Stimulated activated CD8-positive, alpha-beta memory T cell treated with anti-CD3 and anti-CD28 coated beads, Interleukin-4, amount 100 ng/mL, for 48 hours (primary cell): ENCODE results near the gene POLR2H.

ENCODE experiments used
- DNase-seq: peaks from one replicate; pipeline ENCODE4 v3.0.0-alpha.2; 2020

POLR2H gene

GRCh38 chr3:184353546-184353941, 8.0 kb upstream of the POLR2H start:
- DNase-seq = no peak

- peak; percentile 85 for DNase-seq
These were observed 7.3 kb upstream of the POLR2H start for GRCh38 chr3:184354121-184354728.

- DNase-seq = no peak
These were observed 6.8 kb upstream of the POLR2H start for GRCh38 chr3:184354754-184355153.

DNA sequence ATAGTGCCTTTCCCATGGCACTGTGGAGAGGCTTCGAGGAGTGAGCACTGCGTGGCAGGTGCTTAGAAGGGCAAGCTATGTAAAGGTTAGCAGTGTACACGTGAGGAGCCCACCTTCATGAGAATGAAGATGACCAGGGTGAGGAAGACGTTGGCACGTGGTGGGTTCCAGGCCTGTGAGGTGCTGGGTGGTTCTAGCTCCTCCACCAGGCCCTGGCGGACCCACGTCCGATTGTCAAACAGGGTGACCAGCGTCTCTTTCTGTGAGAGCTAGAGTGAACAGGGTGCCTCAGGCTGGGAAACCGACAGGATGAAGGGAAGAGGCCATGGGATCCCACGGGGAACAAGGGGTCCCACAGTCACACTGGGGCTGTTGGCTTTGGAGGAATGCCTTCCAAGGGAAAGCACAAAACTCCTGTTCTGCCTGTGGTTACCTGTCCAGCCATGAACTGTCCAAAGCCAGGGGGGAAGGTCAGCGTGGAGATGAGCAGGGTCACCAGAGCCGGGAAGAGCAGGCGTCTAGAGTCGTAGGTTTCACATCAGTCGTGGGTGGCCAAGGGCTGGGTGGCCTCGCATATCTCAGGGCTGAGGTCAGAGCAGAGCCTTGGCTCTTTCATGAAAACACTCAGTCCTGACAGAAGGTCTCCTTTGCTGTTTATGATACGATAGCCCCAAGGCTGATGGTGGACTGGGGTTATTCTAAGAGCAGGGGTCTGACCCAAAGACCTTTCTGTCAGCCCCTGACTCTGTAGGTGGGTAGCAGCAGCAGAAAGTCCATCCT, 6.1 kb upstream of the POLR2H start:
- DNase-seq = no peak

DNA sequence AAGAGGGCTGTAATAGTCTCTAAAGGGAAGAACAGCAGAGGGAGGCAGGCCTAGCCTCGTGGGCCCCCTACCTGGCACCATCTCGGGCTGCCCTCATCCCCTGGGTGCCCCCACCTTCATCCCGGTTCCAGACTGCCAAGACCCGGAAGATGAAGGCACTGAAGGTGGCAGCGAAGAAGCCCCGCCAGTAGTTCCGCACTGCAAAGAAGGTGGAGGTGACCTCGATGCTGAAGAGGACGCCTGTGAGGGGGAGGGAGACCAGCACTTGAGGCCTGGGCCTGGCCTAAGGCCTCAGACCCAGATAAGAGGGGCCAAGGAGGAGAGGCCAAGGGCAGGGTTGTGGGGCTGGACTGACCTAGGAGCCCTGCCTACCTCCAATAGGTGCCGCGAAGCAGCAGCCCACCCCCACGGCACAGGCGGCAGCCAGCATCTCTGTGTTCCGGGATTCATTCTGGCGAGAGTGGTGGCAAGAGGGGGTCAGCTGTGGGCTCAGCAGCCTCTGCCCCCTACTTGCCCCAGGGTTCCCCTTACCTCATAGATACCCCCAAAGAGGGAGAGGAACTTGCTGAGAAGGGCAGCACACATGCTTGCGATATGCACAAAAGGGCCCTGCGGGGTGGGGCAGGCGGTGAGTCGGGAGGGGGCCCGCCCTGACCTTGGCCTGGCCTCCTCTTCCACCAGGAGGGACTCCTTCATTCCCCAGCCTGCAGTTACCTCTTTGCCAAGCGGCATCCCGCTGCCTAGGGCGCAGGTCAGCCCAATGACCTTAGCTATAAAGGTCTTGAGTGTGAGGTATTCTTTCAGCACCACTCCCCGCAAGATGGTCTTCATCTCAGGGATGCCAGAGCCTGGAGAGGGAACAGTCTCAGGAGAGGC, 4.0 kb upstream of the POLR2H start:
- no peak for DNase-seq

- DNase-seq = no peak
These were observed 3.3 kb upstream of the POLR2H start for GRCh38 chr3:184358124-184358767.

GRCh38 chr3:184358921-184359350, 2.6 kb upstream of the POLR2H start:
- DNase-seq = no peak

DNA sequence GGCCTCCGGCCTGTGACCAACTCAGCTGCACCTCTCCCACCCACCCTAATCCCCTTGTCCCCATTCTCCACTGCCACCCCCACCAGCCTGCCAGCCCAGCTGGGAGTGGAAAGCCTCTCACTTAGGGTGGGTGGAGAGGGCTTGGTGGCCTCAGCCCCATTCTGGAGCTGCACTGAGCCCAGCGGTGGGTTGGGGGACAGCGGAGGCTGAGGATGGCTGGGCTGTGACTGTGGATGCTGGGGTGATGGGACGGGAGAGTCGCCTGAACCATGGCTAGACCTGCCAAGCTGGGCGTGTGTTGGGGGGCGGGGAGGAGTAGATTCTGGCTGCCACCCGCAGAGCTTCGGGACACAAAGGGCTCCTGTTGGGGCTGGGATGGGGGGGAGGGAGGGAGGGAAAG, 1.9 kb upstream of the POLR2H start:
- DNase-seq = no peak

DNA sequence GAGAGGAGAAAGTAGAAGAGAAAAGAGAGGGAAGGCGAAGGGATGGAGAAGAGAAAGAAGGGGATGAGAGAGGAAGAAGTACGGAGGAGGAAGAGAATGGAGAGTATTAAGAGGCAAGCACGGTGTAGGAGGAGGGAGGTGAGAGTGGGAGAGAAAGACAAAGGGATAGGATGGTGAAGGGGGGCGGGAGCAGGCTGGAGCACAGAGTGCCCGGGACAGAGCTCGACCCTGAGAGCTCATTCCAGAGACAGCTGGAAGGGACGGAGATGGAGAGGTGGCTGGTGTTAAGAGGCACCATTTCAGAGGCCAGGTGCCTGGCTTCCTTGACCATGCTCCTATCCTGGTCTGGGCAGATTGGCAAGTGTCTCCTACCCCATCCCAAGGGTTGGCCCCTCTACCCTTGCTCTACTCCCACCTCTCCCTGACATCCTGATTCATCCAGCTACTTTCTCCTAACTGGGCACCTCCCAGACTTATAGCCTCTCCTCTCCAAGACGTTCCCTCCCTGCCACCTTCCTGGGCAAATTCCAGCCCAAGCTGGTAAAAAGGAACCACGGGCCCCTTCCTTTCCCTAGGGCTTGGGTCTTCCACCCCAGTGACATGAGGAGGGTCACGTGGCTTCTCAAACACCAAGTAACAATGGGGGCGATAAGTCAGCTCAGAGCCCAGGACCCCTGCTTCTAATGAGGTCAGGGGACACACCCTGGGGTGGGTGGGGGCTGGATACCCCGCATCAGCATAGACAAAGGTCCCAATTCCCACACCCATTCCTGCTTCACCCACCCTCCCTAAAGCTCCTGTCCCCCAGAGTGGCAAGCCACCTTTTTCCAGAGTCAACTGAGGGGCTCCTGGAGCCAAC, 1.2 kb upstream of the POLR2H start:
- DNase-seq = no peak

GRCh38 chr3:184360929-184361531, 480 bp upstream of the POLR2H start:
- no peak for DNase-seq

GRCh38 chr3:184361932-184362667, 590 bp downstream of the POLR2H start:
- peak; percentile 70 for DNase-seq

GRCh38 chr3:184362668-184363546, 1.4 kb downstream of the POLR2H start:
- DNase-seq = peak; percentile 98

GRCh38 chr3:184366619-184367289, 5.2 kb downstream of the POLR2H start:
- DNase-seq = no peak

DNA sequence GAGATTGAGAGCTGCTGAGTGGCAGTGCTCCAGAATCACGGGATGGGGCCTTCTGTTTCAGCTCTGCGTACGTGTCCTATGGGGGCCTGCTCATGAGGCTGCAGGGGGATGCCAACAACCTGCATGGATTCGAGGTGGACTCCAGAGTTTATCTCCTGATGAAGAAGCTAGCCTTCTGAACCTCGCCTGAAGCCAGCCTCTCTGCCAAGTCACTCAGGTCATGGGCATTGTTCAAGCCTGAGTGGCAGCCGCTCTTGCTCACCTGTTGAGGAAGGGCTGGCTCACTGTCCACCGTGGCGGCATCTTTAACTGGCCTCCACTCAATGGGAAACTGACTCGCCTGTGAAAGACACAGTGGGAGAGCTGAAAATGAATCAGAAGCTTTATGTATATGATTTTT, 6.6 kb downstream of the POLR2H start:
- no peak for DNase-seq

DNA sequence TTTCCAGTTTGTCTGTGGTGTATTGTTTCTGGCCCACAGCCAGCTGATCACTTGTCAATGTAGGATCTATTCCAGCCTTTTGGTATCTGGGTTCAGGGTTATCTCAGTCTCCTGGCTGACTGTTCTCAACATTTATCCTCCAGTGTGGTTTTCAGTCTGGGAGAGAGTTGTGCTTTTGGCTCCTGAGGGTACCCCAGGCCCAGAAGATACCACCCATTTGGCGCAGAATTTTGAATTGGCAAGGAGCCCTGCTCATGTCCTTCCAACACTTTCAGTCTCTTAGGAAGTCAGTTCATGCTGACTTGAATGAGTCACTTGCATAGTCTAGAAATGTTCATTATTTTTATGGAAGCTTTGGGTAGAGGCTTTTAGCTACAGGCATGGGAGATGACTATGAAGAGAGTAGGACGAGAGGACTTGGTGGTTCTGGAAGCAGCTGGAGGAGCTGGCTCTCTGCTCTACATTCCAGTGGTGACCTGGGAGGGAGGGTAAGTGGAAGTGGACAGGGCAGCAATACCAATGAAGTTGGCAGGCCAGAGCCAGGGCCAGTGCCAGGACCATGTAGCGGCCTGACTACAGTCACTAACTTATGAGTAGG, 7.2 kb downstream of the POLR2H start:
- no peak for DNase-seq

DNA sequence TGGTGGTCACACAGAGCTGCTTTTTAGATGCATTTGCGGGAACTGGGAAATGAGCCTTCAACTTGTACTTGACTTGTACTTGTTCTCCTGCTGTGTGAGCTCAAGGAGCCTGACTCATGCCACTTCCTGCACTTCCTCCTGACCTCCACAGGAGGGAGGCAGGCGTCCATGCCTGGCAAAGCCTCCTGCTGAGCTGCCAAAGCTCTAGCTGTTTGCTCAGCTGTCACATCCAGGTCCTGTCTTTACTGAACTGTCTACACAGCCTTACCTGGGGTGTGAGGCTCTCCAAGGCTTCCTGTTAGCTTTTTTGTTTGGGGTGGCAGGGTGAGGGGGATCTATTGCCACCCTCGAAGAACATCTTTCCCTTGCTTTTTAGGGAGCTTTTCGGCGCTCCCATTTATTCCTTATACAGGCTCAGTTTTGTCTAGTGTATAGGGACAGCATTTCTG, 10.1 kb downstream of the POLR2H start:
- DNase-seq = peak; percentile 68

GRCh38 chr3:184372296-184372821, 10.8 kb downstream of the POLR2H start:
- DNase-seq = no peak

- no peak for DNase-seq
These were observed 11.4 kb downstream of the POLR2H start for GRCh38 chr3:184372911-184373310.

DNA sequence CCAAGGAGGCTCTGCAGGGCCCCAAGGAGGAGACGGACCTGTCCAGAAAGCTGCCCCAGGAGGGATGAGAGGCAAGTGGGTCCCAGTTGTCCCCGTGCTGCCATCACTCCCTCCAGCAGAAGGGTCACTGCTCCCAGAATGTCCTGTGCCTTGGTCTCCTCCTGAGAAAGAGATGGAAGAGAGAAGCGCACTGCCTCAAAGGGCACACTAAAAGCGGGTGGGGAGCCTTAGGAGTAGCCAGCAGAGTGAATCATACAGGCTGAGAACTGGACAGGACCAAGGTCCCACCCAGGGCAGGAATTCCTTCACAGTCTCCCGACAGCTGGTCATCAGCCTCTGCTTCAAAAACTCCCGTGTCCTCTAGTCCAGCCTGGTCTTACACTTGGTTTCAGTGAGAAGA, 11.9 kb downstream of the POLR2H start:
- DNase-seq = no peak
